HG03039 (cell line): ENCODE data around the gene WFIKKN2.
"Not testable (repeated sequence)": the region's sequence is repeated elsewhere in the genome, so short reads cannot be mapped to it uniquely, and the experiment has no call there.

Experiments
- ATAC-seq: cut with Tn5 transposase; IDR thresholded peaks from one replicate; pipeline ENCODE4 v1.9.1; 2021; ENCODE audit warnings: mild to moderate bottlenecking, moderate library complexity; ENCODE audit not compliant: unreplicated experiment

WFIKKN2 gene

GRCh38 chr17:50835301-50836234 is at the start of gene WFIKKN2:
Gene WFIKKN2, plus strand, starts transcription at chr17:50835586. Its CDS starts 352 bp downstream, at chr17:50835938.
- no peak for ATAC-seq

GRCh38 chr17:50785946-50786570 is 49.3 kb upstream of the WFIKKN2 start:
- no peak for ATAC-seq

GRCh38 chr17:50787106-50787505 is 48.3 kb upstream of the WFIKKN2 start:
- no peak for ATAC-seq

- no peak for ATAC-seq
Observed at GRCh38 chr17:50790618-50791017, 44.8 kb upstream of the WFIKKN2 start.

- ATAC-seq, result no peak
Observed at GRCh38 chr17:50792132-50792531, 43.3 kb upstream of the WFIKKN2 start.

GRCh38 chr17:50793007-50793406 is 42.4 kb upstream of the WFIKKN2 start:
- ATAC-seq, result no peak

GRCh38 chr17:50794361-50794760 is 41.0 kb upstream of the WFIKKN2 start:
- ATAC-seq, result no peak

GRCh38 chr17:50797135-50797810 is 38.1 kb upstream of the WFIKKN2 start:
- ATAC-seq, result no peak

GRCh38 chr17:50798424-50799288 is 36.7 kb upstream of the WFIKKN2 start:
- ATAC-seq, result no peak

GRCh38 chr17:50799582-50799981 is 35.8 kb upstream of the WFIKKN2 start:
- ATAC-seq, result no peak

- no peak for ATAC-seq
Observed at GRCh38 chr17:50800196-50800700, 35.1 kb upstream of the WFIKKN2 start.

GRCh38 chr17:50802609-50803571 is 32.5 kb upstream of the WFIKKN2 start:
- no peak for ATAC-seq

- no peak for ATAC-seq
Observed at GRCh38 chr17:50803676-50804075, 31.7 kb upstream of the WFIKKN2 start.

- not testable (repeated sequence) for ATAC-seq
Observed at GRCh38 chr17:50804749-50805475, 30.5 kb upstream of the WFIKKN2 start.

- no peak for ATAC-seq
Observed at GRCh38 chr17:50805486-50805885, 29.9 kb upstream of the WFIKKN2 start.

- no peak for ATAC-seq
Observed at GRCh38 chr17:50806141-50806643, 29.2 kb upstream of the WFIKKN2 start.

GRCh38 chr17:50807009-50807408 is 28.4 kb upstream of the WFIKKN2 start:
- no peak for ATAC-seq

- no peak for ATAC-seq
Observed at GRCh38 chr17:50807675-50808074, 27.7 kb upstream of the WFIKKN2 start.
